Neural progenitor cell (in vitro differentiated cells): ENCODE data around the gene GHRH.

Experiments
- EZH2 ChIP-seq: fragments of 200-600 bp; sonication (generic); IDR thresholded peaks from 2 replicates; pipeline ENCODE4 v1.6.1; 2017; ENCODE audit warnings: antibody characterized with exemption, mild to moderate bottlenecking, moderate library complexity
- TF ChIP-seq, protein P1 (sequence below): fragments of 200-600 bp; sonication (generic); IDR thresholded peaks from 2 replicates; pipeline ENCODE4 v1.5.1; 2017; ENCODE audit warnings: antibody characterized with exemption, mild to moderate bottlenecking

DNA sequence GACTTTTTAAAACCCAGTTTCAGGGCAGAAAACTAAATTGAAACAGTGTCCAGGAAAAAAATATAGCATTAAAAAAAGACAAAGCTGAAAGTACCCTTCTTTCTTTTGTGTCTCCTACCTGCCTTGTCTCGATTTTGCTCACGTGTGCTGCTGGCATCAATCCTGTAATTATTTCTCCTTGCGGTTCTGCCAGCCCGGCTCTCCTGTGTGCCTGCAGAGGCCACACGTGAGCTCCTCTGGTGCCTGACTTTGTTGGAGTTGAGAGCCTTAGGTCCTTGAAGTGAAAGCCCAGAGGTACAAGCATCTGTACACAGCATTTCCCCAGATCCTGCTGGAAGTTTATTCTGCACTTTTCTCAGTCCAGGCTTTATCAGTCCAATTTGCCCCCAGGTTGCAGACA, 36.5 kb downstream of the GHRH start:
- TF ChIP-seq, protein P1, sequence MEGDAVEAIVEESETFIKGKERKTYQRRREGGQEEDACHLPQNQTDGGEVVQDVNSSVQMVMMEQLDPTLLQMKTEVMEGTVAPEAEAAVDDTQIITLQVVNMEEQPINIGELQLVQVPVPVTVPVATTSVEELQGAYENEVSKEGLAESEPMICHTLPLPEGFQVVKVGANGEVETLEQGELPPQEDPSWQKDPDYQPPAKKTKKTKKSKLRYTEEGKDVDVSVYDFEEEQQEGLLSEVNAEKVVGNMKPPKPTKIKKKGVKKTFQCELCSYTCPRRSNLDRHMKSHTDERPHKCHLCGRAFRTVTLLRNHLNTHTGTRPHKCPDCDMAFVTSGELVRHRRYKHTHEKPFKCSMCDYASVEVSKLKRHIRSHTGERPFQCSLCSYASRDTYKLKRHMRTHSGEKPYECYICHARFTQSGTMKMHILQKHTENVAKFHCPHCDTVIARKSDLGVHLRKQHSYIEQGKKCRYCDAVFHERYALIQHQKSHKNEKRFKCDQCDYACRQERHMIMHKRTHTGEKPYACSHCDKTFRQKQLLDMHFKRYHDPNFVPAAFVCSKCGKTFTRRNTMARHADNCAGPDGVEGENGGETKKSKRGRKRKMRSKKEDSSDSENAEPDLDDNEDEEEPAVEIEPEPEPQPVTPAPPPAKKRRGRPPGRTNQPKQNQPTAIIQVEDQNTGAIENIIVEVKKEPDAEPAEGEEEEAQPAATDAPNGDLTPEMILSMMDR: no peak
- no peak for TF ChIP-seq EZH2
